ENCODE data around the gene FAIM2.
"Not testable (repeated sequence)": the region's sequence is repeated elsewhere in the genome, so short reads cannot be mapped to it uniquely, and the experiment has no call there.

The FAIM2 gene

GRCh38 chr12:49893753-49894750 is 9.6 kb downstream of the FAIM2 start:
- no peak for DNase-seq (ENCODE audit: low spot score)

GRCh38 chr12:49892732-49893317 is 10.9 kb downstream of the FAIM2 start:
- no peak for DNase-seq (ENCODE audit: low spot score)

- no peak for DNase-seq (ENCODE audit: low spot score)
Measured at GRCh38 chr12:49892084-49892731, 11.5 kb downstream of the FAIM2 start.

- no peak for DNase-seq (ENCODE audit: low spot score)
Measured at GRCh38 chr12:49891476-49891875, 12.2 kb downstream of the FAIM2 start.

- DNase-seq (ENCODE audit: low spot score) = no peak
Measured at GRCh38 chr12:49891012-49891411, 12.7 kb downstream of the FAIM2 start.

GRCh38 chr12:49890096-49890461 is 13.6 kb downstream of the FAIM2 start:
- DNase-seq (ENCODE audit: low spot score) = no peak

GRCh38 chr12:49889361-49890095 is 14.2 kb downstream of the FAIM2 start:
- DNase-seq (ENCODE audit: low spot score) = no peak

- DNase-seq (ENCODE audit: low spot score) = no peak
Measured at GRCh38 chr12:49888461-49889151, 15.1 kb downstream of the FAIM2 start.

- DNase-seq (ENCODE audit: low spot score) = no peak
Measured at GRCh38 chr12:49887536-49888401, 15.9 kb downstream of the FAIM2 start.

- DNase-seq (ENCODE audit: low spot score) = no peak
Measured at GRCh38 chr12:49887091-49887490, 16.6 kb downstream of the FAIM2 start.

- DNase-seq (ENCODE audit: low spot score) = no peak
Measured at GRCh38 chr12:49885663-49886461, 17.8 kb downstream of the FAIM2 start.

- no peak for DNase-seq (ENCODE audit: low spot score)
Measured at GRCh38 chr12:49885118-49885517, 18.6 kb downstream of the FAIM2 start.

- DNase-seq (ENCODE audit: low spot score) = no peak
Measured at GRCh38 chr12:49882851-49883464, 20.7 kb downstream of the FAIM2 start.

- DNase-seq (ENCODE audit: low spot score) = no peak
Measured at GRCh38 chr12:49882248-49882850, 21.4 kb downstream of the FAIM2 start.

GRCh38 chr12:49881415-49882247 is 22.1 kb downstream of the FAIM2 start:
- no peak for DNase-seq (ENCODE audit: low spot score)

GRCh38 chr12:49880756-49881414 is 22.8 kb downstream of the FAIM2 start:
- DNase-seq (ENCODE audit: low spot score) = no peak

GRCh38 chr12:49879065-49879464 is 24.6 kb downstream of the FAIM2 start:
- DNase-seq (ENCODE audit: low spot score) = not testable (repeated sequence)

Measured in CD4-positive, alpha-beta T cell treated with Interleukin-15 for 4 hours (primary cell).